Ureter (tissue), 1 donor: ENCODE measurements around the gene RIMBP3C. TPM values are rescaled to one million over a fixed set of nuclear protein-coding genes. Genes with fewer than 3 reads are reported as not detected.
"Not testable (repeated sequence)": the region's sequence is repeated elsewhere in the genome, so short reads cannot be mapped to it uniquely, and the experiment has no call there.

Source experiments
- DNase-seq: peaks from one replicate; pipeline ENCODE4 v3.0.0-alpha.2; 2020; ENCODE audit warnings: low spot score
- total RNA-seq: library from RNA; stranded (reverse); gene quantifications from one replicate; pipeline ENCODE4 v1.2.4, GENCODE V29; 2023
- donor health status: DM: yes; HTN: yes; CAD: no.

RIMBP3C gene
- total RNA-seq, 1 donor from 2014 or later = 0.29 TPM

GRCh38 chr22:21526705-21527500 is 24.4 kb downstream of the RIMBP3C start:
- not testable (repeated sequence) for DNase-seq

- not testable (repeated sequence) for DNase-seq
Observed at GRCh38 chr22:21516970-21517764, 34.1 kb downstream of the RIMBP3C start.

GRCh38 chr22:21516522-21516921 is 34.7 kb downstream of the RIMBP3C start:
- not testable (repeated sequence) for DNase-seq

- not testable (repeated sequence) for DNase-seq
Observed at GRCh38 chr22:21515234-21515633, 36.0 kb downstream of the RIMBP3C start.

- DNase-seq = not testable (repeated sequence)
Observed at GRCh38 chr22:21514117-21514516, 37.1 kb downstream of the RIMBP3C start.

- DNase-seq = peak; percentile 15
Observed at GRCh38 chr22:21512022-21512421, 39.2 kb downstream of the RIMBP3C start.

GRCh38 chr22:21510397-21510796 is 40.9 kb downstream of the RIMBP3C start:
- not testable (repeated sequence) for DNase-seq

GRCh38 chr22:21499623-21500506 is 51.4 kb downstream of the RIMBP3C start:
- DNase-seq = not testable (repeated sequence)

GRCh38 chr22:21498489-21498888 is 52.8 kb downstream of the RIMBP3C start:
- not testable (repeated sequence) for DNase-seq

- DNase-seq = not testable (repeated sequence)
Observed at GRCh38 chr22:21497984-21498383, 53.3 kb downstream of the RIMBP3C start.

Other genes with a start within 250 kb of the RIMBP3C start
- not detected for gene RIMBP3B, start 167.7 kb downstream of the RIMBP3C start, total RNA-seq
- 4.0 TPM for gene HIC2, start 134.1 kb downstream of the RIMBP3C start, total RNA-seq
- gene TMEM191C, start 84.1 kb downstream of the RIMBP3C start, total RNA-seq = 0.31 TPM
- gene UBE2L3, start 16.3 kb upstream of the RIMBP3C start, total RNA-seq = 42.7 TPM
- gene YDJC, start 78.6 kb upstream of the RIMBP3C start, total RNA-seq = 27.2 TPM
- gene CCDC116, start 81.3 kb upstream of the RIMBP3C start, total RNA-seq = 0.57 TPM
- gene SDF2L1, start 90.8 kb upstream of the RIMBP3C start, total RNA-seq = 28.1 TPM
- 62.9 TPM for gene PPIL2, start 114.6 kb upstream of the RIMBP3C start, total RNA-seq
- 1.7 TPM for gene YPEL1, start 184.3 kb upstream of the RIMBP3C start, total RNA-seq